ENCODE measurements around the gene DACT3.

GRCh38 chr19:46661020-46661731, at the start of gene DACT3:
- TF ChIP-seq POLR2AphosphoS5 (IDR thresholded peaks at IDR 0.05; ENCODE audit: low read depth, low read length): no peak
- TF ChIP-seq TAF1 (IDR thresholded peaks at IDR 0.05; ENCODE audit: low read depth, low read length): no peak
- no peak for TF ChIP-seq POLR2A (IDR thresholded peaks at IDR 0.05; ENCODE audit: low read depth, low read length)
- no peak for TF ChIP-seq PAX5 (IDR thresholded peaks at IDR 0.05; ENCODE audit: insufficient read depth, low read length, severe bottlenecking)
- TF ChIP-seq POU2F2 (IDR thresholded peaks at IDR 0.05; ENCODE audit: low read depth, low read length): no peak
- TF ChIP-seq SPI1 (IDR thresholded peaks at IDR 0.05; ENCODE audit: low read depth, low read length): no peak
